Endodermal cell (in vitro differentiated cells): ENCODE measurements around the gene BRPF3. TPM values are rescaled to one million over a fixed set of nuclear protein-coding genes. Genes with fewer than 3 reads are reported as not detected.

Source experiments
- DNase-seq: peaks from one replicate; pipeline ENCODE4 v3.0.0-alpha.2; 2017
- H3K27ac ChIP-seq: 2 replicates; pipeline ENCODE4 v1.5.1; 2013; ENCODE audit warnings: mild to moderate bottlenecking, low read depth, low read length, moderate library complexity
- H3K27me3 ChIP-seq: 2 replicates; pipeline ENCODE4 v1.6.1; 2013; ENCODE audit warnings: mild to moderate bottlenecking, low read length, moderate library complexity; ENCODE audit not compliant: insufficient read depth, control insufficient read depth, poor library complexity, severe bottlenecking
- H3K36me3 ChIP-seq: 2 replicates; pipeline ENCODE4 v1.7.0; 2013; ENCODE audit warnings: mild to moderate bottlenecking, low read length, moderate library complexity; ENCODE audit not compliant: control insufficient read depth, insufficient read depth
- H3K4me1 ChIP-seq: one replicate; pipeline ENCODE4 v1.7.0; 2013; ENCODE audit warnings: low read length; ENCODE audit not compliant: control insufficient read depth, insufficient read depth
- H3K4me3 ChIP-seq: 2 replicates; pipeline ENCODE4 v1.5.1; 2013; ENCODE audit warnings: mild to moderate bottlenecking, low read length, moderate library complexity
- H3K9ac ChIP-seq: 2 replicates; pipeline ENCODE4 v1.6.1; 2013; ENCODE audit warnings: mild to moderate bottlenecking, low read length, moderate library complexity; ENCODE audit not compliant: poor library complexity, severe bottlenecking; ENCODE audit errors: extremely low read depth
- H3K9me3 ChIP-seq: 2 replicates; pipeline ENCODE4 v1.6.1; 2013; ENCODE audit warnings: mild to moderate bottlenecking, low read length, moderate library complexity; ENCODE audit not compliant: control insufficient read depth
- H3K27ac Mint-ChIP-seq: 2 replicates; pipeline ENCODE4 v1.8.0; 2020; ENCODE audit warnings: mixed read lengths
- H3K27me3 Mint-ChIP-seq: 2 replicates; pipeline ENCODE4 v1.8.0; 2021; ENCODE audit warnings: mild to moderate bottlenecking, mixed read lengths; ENCODE audit not compliant: insufficient read depth
- H3K36me3 Mint-ChIP-seq: 2 replicates; pipeline ENCODE4 v1.8.0; 2020; ENCODE audit warnings: low read depth, mixed read lengths
- H3K4me1 Mint-ChIP-seq: 2 replicates; pipeline ENCODE4 v1.8.0; 2020; ENCODE audit warnings: mixed read lengths
- H3K4me3 Mint-ChIP-seq: 2 replicates; pipeline ENCODE4 v1.8.0; 2020; ENCODE audit warnings: mild to moderate bottlenecking, moderate library complexity, mixed read lengths
- H3K9me3 Mint-ChIP-seq: 2 replicates; pipeline ENCODE4 v1.8.0; 2020; ENCODE audit warnings: mild to moderate bottlenecking, mixed read lengths
- CTCF ChIP-seq: fragments of 200-600 bp; sonication (generic); conservative IDR thresholded peaks from 2 replicates; pipeline ENCODE4 v1.5.0; 2021; ENCODE audit warnings: antibody characterized with exemption, mild to moderate bottlenecking
- WGBS, 2 experiments: methylation state at CpG; one replicate each; pipeline versions ENCODE4 v1.1.5 to v1.1.7; 2013; ENCODE audit warnings: missing lambda C conversion rate in 2 of 2, mixed read lengths in 1 of 2; ENCODE audit not compliant: insufficient coverage in 1 of 2, insufficient read length in 1 of 2; 5-methylcytosine and 5-hydroxymethylcytosine counted together
- total RNA-seq, 2 donors: library from RNA; stranded (reverse); fragmentation: NEBNext Ultra II Directional in 1 of 2; extraction: Animal tissue kit (Norgen Biotek cat#: 25700) in 1 of 2; gene quantifications; 2 replicates in 1 of 2; 3 replicates in 1 of 2; pipeline ENCODE4 v1.2.1, GENCODE V29; 2021

BRPF3 gene
- total RNA-seq, 2 donors from 2014 or later = 30.4 to 46.8 TPM

DNA sequence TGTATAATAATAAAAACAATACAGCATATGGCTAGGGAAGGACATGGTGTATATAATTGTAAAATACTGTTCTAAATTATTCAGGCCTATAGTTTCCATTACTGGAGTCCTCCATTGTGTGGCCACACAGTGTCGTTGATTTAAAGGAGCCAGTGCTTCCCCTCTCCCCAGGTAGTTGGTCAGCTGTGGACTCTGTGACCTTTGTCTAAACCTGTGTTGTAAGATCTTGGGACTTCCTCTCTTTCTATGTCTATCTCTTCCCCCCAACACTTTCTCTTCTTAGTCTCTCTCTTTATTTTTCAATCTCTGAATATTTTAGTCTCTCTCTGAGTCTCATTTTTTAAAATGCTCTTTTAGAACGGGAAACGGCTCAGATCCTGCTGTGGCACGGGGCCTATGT lies 35.6 kb downstream of the BRPF3 start:
- Mint-ChIP-seq H3K27me3 (no peaks in the 10 kb centered on the region), H3K36me3 (peaks cover 40% of the 10 kb centered on the region), H3K4me3 (no peak overlapping the region), H3K4me1 (peaks cover 8% of the 10 kb centered on the region), H3K9me3 (no peaks in the 10 kb centered on the region), H3K27ac (no peak overlapping the region)
- Histone ChIP-seq H3K27ac (no peak overlapping the region), H3K4me3 (no peak overlapping the region), H3K9ac (no peak overlapping the region), H3K27me3 (no peaks in the 10 kb centered on the region), H3K4me1 (peaks cover 11% of the 10 kb centered on the region), H3K9me3 (no peaks in the 10 kb centered on the region), H3K36me3 (peaks cover 54% of the 10 kb centered on the region)
- 95 to 100% methylated on average over 3 to 4 of the region's 4 CpGs for WGBS, 2 experiments
- TF ChIP-seq CTCF = no peak
- DNase-seq = no peak

DNA sequence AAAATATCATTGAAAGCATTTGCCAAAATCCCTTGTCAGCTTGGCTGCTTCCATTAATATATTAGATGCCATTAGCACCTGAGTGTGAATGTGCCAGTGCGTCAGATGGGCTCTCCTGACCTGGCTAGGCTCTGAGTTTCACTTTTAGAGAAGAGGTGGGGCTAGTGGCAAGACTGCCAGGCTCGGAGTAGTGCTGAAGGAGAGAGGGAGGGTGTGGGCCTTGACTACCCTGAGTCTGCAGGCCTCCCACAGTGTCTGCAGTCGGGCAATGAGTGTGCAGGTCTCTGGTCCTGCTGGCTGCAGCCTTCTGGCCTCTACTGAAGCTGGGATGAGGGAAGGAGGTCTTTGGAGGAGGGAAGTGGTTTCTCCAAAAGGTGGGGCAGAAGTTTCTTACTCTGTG lies 38.8 kb downstream of the BRPF3 start:
- peak; percentile 60 for DNase-seq
- no peak overlapping the region for H3K9ac ChIP-seq
- H3K27ac ChIP-seq = no peak overlapping the region
- Mint-ChIP-seq H3K4me3 (no peak overlapping the region), H3K27ac (no peak overlapping the region), H3K27me3 (no peaks in the 10 kb centered on the region), H3K4me1 (peaks cover 8% of the 10 kb centered on the region), H3K9me3 (no peaks in the 10 kb centered on the region), H3K36me3 (peaks cover 17% of the 10 kb centered on the region)
- 20 to 73% methylated on average over 1 to 3 of the region's 3 CpGs for WGBS, 2 experiments
- no peaks in the 10 kb centered on the region for H3K4me1 ChIP-seq
- no peak for TF ChIP-seq CTCF
- H3K9me3 ChIP-seq = no peaks in the 10 kb centered on the region
- no peak overlapping the region for H3K4me3 ChIP-seq
- peaks cover 33% of the 10 kb centered on the region for H3K36me3 ChIP-seq
- H3K27me3 ChIP-seq = no peaks in the 10 kb centered on the region

GRCh38 chr6:36235862-36236261 lies 39.3 kb downstream of the BRPF3 start:
- Histone ChIP-seq H3K4me1 (no peaks in the 10 kb centered on the region), H3K27ac (no peak overlapping the region), H3K9ac (no peak overlapping the region), H3K36me3 (peaks cover 27% of the 10 kb centered on the region), H3K4me3 (no peak overlapping the region), H3K9me3 (no peaks in the 10 kb centered on the region), H3K27me3 (no peaks in the 10 kb centered on the region)
- 95 to 96% methylated on average over 15 to 17 of the region's 17 CpGs for WGBS, 2 experiments
- no peak for TF ChIP-seq CTCF
- Mint-ChIP-seq H3K9me3 (no peaks in the 10 kb centered on the region), H3K36me3 (peaks cover 14% of the 10 kb centered on the region), H3K4me3 (no peak overlapping the region), H3K27me3 (no peaks in the 10 kb centered on the region), H3K4me1 (peaks cover 8% of the 10 kb centered on the region), H3K27ac (no peak overlapping the region)
- DNase-seq = peak; percentile 36
